Adrenal gland (tissue), 5 donors: ENCODE data around the gene GPC5.

Experiments used
- POLR2A ChIP-seq, 2 donors: fragments of 450-650 bp; IDR thresholded peaks; one replicate each; pipeline ENCODE4 v1.6.1; 2017; ENCODE audit warnings: antibody characterized with exemption in 2 of 2, mild to moderate bottlenecking in 2 of 2, moderate library complexity in 1 of 2
- TF ChIP-seq, protein P1 (sequence below), 6 experiments: fragments of 450-650 bp in 4 of 6; fragments of 200-600 bp in 2 of 6; sonication (generic) in 1 of 6; IDR thresholded peaks; 1 replicate in 5 of 6; 2 replicates in 1 of 6; pipeline versions ENCODE4 v1.5.1 to v1.8.0; 2016 to 2021; ENCODE audit warnings: antibody characterized with exemption in 6 of 6, mild to moderate bottlenecking in 2 of 6, moderate library complexity in 1 of 6
- donor health status: DM: no; HTN: no; CAD: no.

- TF ChIP-seq, protein P1, sequence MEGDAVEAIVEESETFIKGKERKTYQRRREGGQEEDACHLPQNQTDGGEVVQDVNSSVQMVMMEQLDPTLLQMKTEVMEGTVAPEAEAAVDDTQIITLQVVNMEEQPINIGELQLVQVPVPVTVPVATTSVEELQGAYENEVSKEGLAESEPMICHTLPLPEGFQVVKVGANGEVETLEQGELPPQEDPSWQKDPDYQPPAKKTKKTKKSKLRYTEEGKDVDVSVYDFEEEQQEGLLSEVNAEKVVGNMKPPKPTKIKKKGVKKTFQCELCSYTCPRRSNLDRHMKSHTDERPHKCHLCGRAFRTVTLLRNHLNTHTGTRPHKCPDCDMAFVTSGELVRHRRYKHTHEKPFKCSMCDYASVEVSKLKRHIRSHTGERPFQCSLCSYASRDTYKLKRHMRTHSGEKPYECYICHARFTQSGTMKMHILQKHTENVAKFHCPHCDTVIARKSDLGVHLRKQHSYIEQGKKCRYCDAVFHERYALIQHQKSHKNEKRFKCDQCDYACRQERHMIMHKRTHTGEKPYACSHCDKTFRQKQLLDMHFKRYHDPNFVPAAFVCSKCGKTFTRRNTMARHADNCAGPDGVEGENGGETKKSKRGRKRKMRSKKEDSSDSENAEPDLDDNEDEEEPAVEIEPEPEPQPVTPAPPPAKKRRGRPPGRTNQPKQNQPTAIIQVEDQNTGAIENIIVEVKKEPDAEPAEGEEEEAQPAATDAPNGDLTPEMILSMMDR (IDR thresholded peaks at IDR 0.05) = no peak
- no peak for TF ChIP-seq POLR2A (IDR thresholded peaks at IDR 0.05)
Measured at GRCh38 chr13:91667486-91667885, 269.1 kb downstream of the GPC5 start.
